ENCODE data around the gene ACAA2.

Gene ACAA2, protein sequence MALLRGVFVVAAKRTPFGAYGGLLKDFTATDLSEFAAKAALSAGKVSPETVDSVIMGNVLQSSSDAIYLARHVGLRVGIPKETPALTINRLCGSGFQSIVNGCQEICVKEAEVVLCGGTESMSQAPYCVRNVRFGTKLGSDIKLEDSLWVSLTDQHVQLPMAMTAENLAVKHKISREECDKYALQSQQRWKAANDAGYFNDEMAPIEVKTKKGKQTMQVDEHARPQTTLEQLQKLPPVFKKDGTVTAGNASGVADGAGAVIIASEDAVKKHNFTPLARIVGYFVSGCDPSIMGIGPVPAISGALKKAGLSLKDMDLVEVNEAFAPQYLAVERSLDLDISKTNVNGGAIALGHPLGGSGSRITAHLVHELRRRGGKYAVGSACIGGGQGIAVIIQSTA

DNA sequence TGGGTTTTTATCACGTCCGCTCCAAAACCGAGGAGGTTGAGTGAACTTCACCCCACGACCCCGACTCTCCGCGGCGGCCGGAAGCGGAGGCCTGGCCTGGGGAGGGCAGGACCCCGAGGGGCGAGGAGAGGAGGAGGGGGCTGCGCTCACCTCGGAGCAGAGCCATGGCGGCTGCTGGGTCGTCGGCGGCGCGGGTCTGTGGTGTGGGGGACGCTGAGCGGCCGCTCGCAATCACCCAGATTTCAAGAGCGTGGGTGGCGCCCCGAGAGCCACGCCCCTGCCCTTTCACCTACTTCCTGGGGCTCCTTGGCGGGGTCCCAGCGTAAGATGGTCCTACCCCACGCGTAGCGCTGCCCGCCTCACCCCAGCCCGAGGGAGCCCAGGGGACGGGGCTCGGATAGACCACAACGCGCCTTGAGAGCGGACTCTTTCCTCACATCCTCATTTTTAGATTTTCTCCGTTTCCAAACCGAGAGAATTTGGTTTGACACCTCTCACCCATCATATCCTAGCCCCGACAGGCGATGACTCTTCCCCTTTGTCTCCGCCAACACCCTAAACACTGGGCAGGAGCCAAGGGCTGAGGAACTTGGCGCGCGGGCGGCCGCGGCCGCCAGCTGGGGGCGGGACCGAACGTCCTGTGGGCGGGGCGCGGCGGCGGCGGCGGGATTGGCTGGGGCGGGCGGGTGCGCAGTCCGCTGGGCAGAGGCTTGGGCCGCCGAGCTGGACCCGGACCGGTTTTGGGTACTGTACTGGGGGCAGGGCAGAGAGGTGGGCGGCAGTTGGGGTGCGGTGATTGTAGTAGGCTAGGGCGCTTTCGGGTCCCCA, at the start of gene ACAA2:
Gene ACAA2 (minus strand): TSS at position 215 of the 828 bp plus-strand sequence. CDS start 49 bp downstream, at position 166.
- DNase-seq (ENCODE audit: low read depth), result peak; percentile 64

DNA sequence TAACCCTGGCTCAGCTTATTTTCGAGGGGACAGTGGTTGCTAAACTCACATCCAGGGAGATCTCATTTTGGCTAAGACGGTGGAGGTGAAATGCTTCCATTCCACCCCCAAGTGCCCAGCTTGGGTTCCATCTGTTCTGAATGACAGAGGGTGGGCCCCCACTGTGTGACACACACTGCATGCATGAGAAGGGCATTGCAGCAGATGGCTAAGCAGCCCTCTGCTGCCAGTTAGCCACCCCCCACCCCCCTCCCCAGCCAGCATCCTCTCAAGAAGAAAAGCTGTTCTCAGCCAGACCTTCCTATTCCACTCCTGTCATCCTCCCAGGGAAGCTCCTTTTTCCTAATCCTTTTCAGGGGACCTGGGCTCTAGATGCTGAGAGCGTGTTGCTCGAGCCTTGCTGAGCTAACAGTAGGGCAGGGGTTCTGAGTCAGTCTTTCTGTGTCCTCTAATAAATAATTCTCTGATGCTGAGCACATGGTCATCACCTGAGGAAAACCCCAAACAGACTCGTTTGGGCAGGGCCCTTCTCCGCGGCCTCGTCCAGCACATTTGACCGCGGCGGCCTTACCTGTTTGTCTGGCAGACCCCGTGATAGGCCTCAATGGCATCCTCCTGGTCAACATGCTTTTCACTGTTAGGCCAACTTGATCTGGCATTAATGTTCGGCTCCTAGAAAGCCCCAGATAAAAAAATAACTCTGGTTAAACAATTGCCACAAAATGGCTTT, 49.5 kb upstream of the ACAA2 start:
- DNase-seq (ENCODE audit: low read depth), result no peak

DNA sequence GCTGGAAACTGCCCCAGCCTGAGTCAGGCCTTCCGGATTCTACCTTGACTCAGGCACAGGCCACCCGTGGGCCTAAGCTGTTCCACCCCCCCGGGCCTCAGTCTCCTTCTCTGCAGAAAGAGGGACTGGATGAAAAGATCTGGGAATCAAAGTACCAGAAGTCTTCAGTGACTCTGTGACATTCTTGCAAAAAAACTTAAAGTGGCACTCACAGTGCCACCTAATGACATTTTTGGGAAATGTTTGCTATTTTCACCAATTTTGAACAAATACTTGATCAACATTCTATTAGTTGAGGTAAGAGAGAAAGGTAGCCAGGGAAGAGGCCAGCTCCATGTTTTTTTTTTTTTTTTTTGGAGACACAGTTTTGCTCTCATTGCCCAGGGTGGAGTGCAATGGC, 48.3 kb upstream of the ACAA2 start:
- DNase-seq (ENCODE audit: low read depth), result no peak

DNA sequence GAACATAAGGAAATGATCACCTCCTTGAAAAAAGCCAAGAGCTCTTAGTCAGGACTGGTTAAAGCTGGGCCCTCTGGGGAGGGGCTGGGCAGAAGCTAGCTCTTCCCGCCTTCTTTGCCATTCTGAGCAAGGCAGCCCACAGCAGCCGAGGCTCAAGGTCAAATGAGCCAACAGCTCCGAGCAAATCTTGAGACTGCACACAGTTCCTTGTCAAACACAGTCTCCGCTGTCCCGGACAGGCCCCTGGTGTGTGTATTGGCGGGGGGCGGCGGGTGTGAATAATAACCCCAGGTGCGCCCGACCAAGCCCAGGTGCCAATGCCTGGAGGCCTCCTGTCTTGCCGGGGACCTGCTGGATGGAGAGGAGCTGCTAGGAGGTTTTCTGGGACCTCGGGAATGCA, 46.4 kb upstream of the ACAA2 start:
- DNase-seq (ENCODE audit: low read depth), result no peak

- no peak for DNase-seq (ENCODE audit: low read depth)
Measured at GRCh38 chr18:49859021-49859359, 45.7 kb upstream of the ACAA2 start.

GRCh38 chr18:49858309-49859020, 45.1 kb upstream of the ACAA2 start:
- DNase-seq (ENCODE audit: low read depth), result peak; percentile 27

- DNase-seq (ENCODE audit: low read depth), result no peak
Measured at GRCh38 chr18:49857708-49858107, 44.4 kb upstream of the ACAA2 start.

GRCh38 chr18:49856496-49856895, 43.2 kb upstream of the ACAA2 start:
- DNase-seq (ENCODE audit: low read depth), result no peak

DNA sequence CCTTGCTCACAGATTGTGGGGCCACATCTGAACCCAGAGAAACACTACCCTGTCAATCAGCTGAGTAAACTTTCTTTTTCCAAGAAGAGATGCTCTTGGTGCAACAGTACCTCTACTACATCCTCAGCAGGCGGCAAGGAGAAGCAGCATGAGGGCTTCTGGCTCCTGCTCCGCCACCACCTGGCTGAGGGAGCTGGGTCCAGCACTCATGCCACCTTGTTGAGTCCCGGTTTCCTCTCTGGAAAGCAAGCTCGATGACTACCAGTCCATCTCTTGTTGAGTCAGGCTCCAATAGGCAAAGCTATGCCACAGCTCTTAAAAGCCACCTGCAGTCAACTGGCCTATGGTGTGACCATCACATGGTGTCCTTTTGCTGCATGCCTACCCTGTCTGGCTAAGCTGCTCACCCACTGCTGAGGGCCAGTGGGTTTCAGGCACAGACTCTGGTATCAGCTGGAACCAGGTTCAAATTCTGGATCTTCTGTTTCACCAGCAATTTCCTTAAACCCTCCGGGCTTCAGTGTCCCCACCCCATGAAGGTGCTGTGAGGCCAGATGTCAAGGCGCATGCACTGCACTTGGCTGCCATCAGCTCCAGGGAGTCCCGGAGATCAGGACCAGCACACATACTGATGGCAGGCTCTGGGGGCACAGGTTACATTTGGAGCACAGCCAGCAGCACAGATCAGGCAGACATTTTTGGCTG, 42.5 kb upstream of the ACAA2 start:
- no peak for DNase-seq (ENCODE audit: low read depth)

- no peak for DNase-seq (ENCODE audit: low read depth)
Measured at GRCh38 chr18:49854681-49855080, 41.3 kb upstream of the ACAA2 start.

DNA sequence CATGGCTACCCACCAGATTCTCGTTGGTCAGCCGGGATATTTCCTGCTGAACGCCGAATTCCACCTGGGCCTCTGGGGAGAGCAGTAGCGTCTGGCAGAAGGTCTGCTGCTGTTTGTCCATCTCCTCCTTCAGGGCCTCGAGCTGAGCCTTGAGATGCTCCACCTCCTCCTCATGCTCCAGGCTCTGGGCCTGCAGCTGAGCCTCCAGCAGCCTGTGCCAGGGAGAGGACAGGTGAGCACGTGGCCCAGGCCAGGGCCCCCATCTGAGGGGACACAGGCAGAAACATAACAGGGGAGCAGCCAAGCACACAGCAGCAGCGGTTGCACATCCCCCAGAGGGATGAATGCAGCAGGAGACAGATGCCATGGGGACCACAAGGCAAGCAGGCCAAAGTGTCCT, 40.1 kb upstream of the ACAA2 start:
- no peak for DNase-seq (ENCODE audit: low read depth)

DNA sequence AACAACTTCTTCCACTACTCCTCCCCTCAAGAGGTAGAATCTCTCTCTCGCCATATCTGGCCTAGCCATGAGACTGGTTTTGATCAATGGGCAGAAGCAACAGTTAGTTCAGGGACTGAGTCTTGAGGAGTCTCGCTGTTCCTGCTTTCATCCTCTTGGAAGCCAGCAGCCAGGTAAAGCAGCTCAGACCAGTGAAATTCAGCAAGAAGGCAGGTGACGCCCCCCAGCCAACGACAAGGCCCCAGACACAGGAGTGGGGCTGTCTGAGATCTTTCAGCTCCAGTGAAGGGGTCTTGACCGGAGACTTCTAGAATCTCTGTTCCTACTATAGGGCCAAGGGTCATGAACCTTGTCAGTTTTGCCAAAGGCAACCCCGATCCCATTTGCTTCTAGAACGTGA, 39.7 kb upstream of the ACAA2 start:
- no peak for DNase-seq (ENCODE audit: low read depth)

- no peak for DNase-seq (ENCODE audit: low read depth)
Measured at GRCh38 chr18:49851624-49852023, 38.3 kb upstream of the ACAA2 start.

DNA sequence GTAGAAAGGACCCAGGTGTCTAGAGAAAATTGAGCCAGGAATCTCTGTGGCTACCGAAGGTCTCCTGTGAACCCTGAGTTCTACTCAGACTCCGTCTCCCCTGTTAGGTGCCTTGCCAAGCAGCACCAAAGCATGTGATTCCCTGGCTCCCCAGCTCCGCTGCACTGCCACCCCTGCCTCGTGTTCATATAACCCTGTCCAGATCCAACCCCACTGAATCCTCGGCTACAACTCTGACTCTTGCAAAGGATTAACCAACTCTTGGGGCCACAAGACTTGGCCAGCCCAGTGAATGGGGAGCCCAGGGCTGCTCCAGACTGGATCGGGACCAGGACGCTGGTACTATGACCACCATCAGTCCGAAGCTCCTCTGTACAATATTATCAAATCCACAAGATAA, 37.3 kb upstream of the ACAA2 start:
- DNase-seq (ENCODE audit: low read depth), result no peak

DNA sequence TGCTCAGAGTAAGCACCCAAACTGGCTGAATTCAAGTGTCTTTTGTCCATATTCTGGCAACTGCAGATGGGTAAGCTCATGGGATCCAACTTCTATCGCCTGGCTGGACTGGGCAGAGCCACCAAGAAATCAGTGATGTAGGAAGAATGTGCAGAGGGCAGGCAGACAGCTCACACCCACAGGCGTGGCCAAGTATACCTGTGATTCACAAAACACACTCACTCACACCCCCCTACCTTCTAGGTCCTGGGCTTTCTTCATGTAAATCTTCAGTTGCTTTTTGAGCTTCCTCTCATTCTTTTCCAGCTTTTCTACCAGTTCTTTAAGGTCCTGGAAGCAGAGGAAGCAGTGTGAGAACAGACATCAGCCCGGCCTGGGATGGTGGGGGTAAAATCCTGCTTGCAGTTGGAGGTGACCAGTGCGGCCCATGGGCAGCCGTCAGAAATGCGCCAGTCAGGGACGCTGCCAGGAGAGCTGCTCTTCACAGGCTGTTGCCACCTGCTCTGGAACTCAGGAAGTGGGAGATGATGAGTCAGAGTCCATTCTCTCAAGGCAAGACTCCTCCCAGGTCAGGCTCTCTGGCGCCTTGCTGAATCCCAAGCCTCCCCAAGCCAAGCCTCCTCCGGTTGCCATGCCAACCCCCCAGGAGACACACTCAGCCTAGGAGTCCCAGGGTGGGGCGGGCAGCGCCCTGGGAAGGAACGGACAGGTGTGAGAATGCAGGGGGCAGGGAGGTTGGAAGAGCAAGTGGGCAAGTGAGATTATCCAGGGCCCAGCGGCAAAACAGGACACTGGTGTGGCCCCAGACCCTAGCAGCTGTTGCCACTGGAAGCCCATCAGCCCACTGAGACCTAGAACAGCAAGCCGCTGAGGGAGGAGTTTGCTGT, 36.2 kb upstream of the ACAA2 start:
- DNase-seq (ENCODE audit: low read depth), result no peak

DNA sequence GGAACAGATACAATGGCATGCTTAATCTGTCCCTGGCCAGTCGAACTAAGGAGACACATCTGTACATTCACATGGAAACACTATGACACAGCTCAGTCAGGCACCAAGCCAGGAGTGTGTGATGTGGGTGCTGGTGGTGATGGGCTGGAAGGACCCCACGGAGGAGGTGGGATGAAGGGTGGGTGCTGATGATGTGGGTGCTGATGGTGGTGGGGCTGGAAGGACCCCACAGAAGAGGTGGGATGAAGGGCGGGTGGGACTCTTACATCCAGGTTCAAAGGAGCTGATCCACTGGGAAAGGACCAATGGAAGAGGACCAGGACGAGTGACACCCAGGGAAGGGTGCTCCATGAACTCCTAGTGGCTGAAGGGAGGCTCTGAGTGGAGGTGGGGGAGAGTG, 34.8 kb upstream of the ACAA2 start:
- no peak for DNase-seq (ENCODE audit: low read depth)

DNA sequence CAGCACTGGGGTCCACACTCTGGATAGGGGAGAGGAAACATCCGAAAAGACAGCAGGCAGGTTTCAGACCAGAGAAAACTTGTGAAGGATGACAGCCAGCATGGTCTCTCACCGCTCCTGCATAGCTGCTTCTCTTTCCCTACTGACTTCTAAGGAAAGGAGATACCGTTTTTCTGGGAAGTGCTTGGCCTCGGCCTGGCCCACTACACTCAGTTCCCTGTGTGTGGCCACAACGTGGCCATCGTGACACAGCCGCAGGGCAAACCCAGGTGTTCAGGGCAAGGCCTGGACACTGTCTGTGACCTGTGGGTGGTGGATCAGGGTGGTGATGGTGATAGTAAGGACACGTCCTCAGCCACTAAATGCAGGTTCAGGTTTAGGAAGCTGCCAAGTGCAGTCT, 34.2 kb upstream of the ACAA2 start:
- DNase-seq (ENCODE audit: low read depth), result no peak

- DNase-seq (ENCODE audit: low read depth), result no peak
Measured at GRCh38 chr18:49846718-49847470, 33.6 kb upstream of the ACAA2 start.

- DNase-seq (ENCODE audit: low read depth), result no peak
Measured at GRCh38 chr18:49846361-49846662, 33.0 kb upstream of the ACAA2 start.
